ENCODE measurements around the gene FBN2.

- TF ChIP-seq CTCF (IDR thresholded peaks at IDR 0.05; ENCODE audit: low read depth, low read length) (no peak), POLR2A (IDR thresholded peaks at IDR 0.05; ENCODE audit: extremely low read depth, insufficient read length) (no peak), MYC (IDR thresholded peaks at IDR 0.05; ENCODE audit: low read depth, low read length) (no peak)
These were observed 202.7 kb downstream of the FBN2 start for GRCh38 chr5:128335339-128335738.
